Measurements from ENCODE around the gene GJD4. TPM values are rescaled to one million over a fixed set of nuclear protein-coding genes. Genes with fewer than 3 reads are reported as not detected.

GJD4 gene
- total and polyA plus RNA-seq, 2 donors (not counting 3 experiments of a cell fraction or from before 2014, with no cell fraction given), result not detected

DNA sequence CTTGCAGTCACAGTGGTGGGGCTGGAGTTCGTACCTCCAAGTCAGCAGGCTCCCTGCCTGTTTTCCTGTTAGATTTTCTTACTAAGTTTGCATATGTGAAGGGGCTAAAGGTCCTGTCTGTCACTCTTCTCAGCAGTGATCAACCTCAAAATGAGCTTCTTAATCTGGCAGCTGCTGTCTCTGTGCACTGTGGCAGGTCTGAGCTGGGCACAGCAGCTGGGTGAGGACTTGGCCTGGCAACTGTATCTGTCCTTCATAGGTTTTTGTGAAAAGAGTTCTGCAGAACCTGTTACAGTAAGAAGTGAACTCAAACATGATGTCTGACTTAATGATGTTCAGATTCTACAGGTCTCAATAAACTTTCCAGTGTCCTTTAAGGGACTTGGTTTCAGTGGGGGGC lies 31.3 kb upstream of the GJD4 start:
- peaks cover 7 to 15% of the 10 kb centered on the region in 2 experiments for H3K36me3 ChIP-seq (ENCODE audit: control insufficient read depth in 2 of 2, extremely low read depth in 1 of 2, insufficient read depth in 2 of 2, low read length in 2 of 2)

More for the DNA sequence above, 31.3 kb upstream of the GJD4 start:
- dilution Hi-C loops (cut with MboI; ENCODE audit: extremely low pct_ligation_motif_present, low sequenced_read_pairs) (no loop called here), intact Hi-C loops (cut with micrococcal nuclease) (loop anchor here (10.0 kb wide), 1 partner anchor 1311 kb away; no protein-coding TSS in a partner anchor)
- BruUV-seq (replicated peaks), result no TSS peak
- Histone ChIP-seq H3K9me1 (replicated peaks; ENCODE audit: control insufficient read depth, extremely low read depth, insufficient read depth, low read length) (no peaks in the 10 kb centered on the region), H3K27me3 (ENCODE audit: control insufficient read depth in 2 of 2, insufficient read depth in 2 of 2, low read length in 2 of 2) (no peaks in the 10 kb centered on the region), H3K9me3 (replicated peaks; ENCODE audit: control insufficient read depth, insufficient read depth, low read length) (no peaks in the 10 kb centered on the region), H3K27ac (ENCODE audit: insufficient read depth, low read depth, low read length) (no peak overlapping the region), H3K4me2 (ENCODE audit: insufficient read depth, low read length) (no peak overlapping the region), H2AFZ (ENCODE audit: low read depth, low read length) (no peak overlapping the region), H4K20me1 (replicated peaks; ENCODE audit: control insufficient read depth, extremely low read depth, insufficient read depth, low read length) (no peaks in the 10 kb centered on the region), H3K4me3 (replicated peaks in 1 of 3; ENCODE audit: insufficient read depth in 1 of 3, low read depth in 1 of 3, low read length in 3 of 3) (no peak overlapping the region), H3K79me2 (ENCODE audit: control insufficient read depth, insufficient read depth, low read length) (no peaks in the 10 kb centered on the region), H3K9ac (replicated peaks; ENCODE audit: extremely low read depth, insufficient read depth, low read length) (no peak overlapping the region), H3K4me1 (ENCODE audit: control insufficient read depth, extremely low read depth, insufficient read depth, low read length) (peaks cover 31% of the 10 kb centered on the region)
- ChIA-PET CTCF (interaction anchor here (1.1 to 5.2 kb wide), 3 partner anchors 11 to 334 kb away, joined by 3 to 55 read pairs (median 8); no protein-coding TSS in a partner anchor), POLR2A (no interaction called here)
- FAIRE-seq (no peak), DNase-seq (ENCODE audit: low read depth, low spot score) (no peak)
- TF ChIP-seq JUN (IDR thresholded peaks at IDR 0.05; ENCODE audit: borderline replicate concordance, insufficient read depth, insufficient read length, low read depth) (no peak), FOS (IDR thresholded peaks at IDR 0.05; ENCODE audit: borderline replicate concordance, insufficient read depth, low read length) (no peak), GATA2 (IDR thresholded peaks at IDR 0.05; ENCODE audit: insufficient read depth, insufficient read length, low read depth, low read length) (no peak), POLR2A (IDR thresholded peaks at IDR 0.05; ENCODE audit: low read depth, low read length) (no peak), EZH2 (IDR thresholded peaks at IDR 0.05; ENCODE audit: borderline replicate concordance, low read depth, low read length, severe bottlenecking) (no peak), MYC (IDR thresholded peaks at IDR 0.05; ENCODE audit: low read depth, low read length) (no peak)
- TF ChIP-seq, protein P1, sequence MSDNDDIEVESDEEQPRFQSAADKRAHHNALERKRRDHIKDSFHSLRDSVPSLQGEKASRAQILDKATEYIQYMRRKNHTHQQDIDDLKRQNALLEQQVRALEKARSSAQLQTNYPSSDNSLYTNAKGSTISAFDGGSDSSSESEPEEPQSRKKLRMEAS (IDR thresholded peaks at IDR 0.05; ENCODE audit: insufficient read depth, insufficient read length), result no peak
- TF ChIP-seq, protein P2, sequence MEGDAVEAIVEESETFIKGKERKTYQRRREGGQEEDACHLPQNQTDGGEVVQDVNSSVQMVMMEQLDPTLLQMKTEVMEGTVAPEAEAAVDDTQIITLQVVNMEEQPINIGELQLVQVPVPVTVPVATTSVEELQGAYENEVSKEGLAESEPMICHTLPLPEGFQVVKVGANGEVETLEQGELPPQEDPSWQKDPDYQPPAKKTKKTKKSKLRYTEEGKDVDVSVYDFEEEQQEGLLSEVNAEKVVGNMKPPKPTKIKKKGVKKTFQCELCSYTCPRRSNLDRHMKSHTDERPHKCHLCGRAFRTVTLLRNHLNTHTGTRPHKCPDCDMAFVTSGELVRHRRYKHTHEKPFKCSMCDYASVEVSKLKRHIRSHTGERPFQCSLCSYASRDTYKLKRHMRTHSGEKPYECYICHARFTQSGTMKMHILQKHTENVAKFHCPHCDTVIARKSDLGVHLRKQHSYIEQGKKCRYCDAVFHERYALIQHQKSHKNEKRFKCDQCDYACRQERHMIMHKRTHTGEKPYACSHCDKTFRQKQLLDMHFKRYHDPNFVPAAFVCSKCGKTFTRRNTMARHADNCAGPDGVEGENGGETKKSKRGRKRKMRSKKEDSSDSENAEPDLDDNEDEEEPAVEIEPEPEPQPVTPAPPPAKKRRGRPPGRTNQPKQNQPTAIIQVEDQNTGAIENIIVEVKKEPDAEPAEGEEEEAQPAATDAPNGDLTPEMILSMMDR (IDR thresholded peaks at IDR 0.05; ENCODE audit: extremely low read depth in 1 of 2, insufficient read depth in 1 of 2, low read depth in 1 of 2, low read length in 2 of 2), result no peak
